Tibial artery (tissue), 4 donors: ENCODE results near the gene HBE1.
A peak's percentile ranks its signal among the peaks of the same experiment; 100 is the strongest.

ENCODE experiments used
- DNase-seq, 2 donors: peaks; one replicate each; pipeline ENCODE4 v3.0.0-alpha.2; 2019
- H3K27ac ChIP-seq, 2 donors: fragments of 200-600 bp; sonication (generic) in 1 of 2; 1 replicate in 1 of 2; 2 replicates in 1 of 2; pipeline ENCODE4 v1.5.1; 2018 to 2019; ENCODE audit warnings: mild to moderate bottlenecking in 1 of 2
- H3K27me3 ChIP-seq, 2 donors: fragments of 200-600 bp; sonication (generic) in 1 of 2; one replicate each; pipeline versions ENCODE4 v1.5.1 to v1.6.0; 2016 to 2019
- H3K36me3 ChIP-seq, 3 donors: fragments of 200-600 bp; sonication (generic) in 2 of 3; one replicate each; pipeline ENCODE4 v1.5.1; 2016 to 2019; ENCODE audit warnings: mild to moderate bottlenecking in 2 of 3
- H3K4me1 ChIP-seq, 4 donors: fragments of 200-600 bp; sonication (generic) in 2 of 4; 1 replicate in 3 of 4; 2 replicates in 1 of 4; pipeline ENCODE4 v1.5.1; 2016 to 2019
- H3K4me3 ChIP-seq, 2 donors: fragments of 200-600 bp; sonication (generic) in 1 of 2; 1 replicate in 1 of 2; 2 replicates in 1 of 2; pipeline ENCODE4 v1.5.1; 2018 to 2019; ENCODE audit warnings: mild to moderate bottlenecking in 2 of 2
- H3K9me3 ChIP-seq, 3 donors: fragments of 200-600 bp; sonication (generic) in 1 of 3; one replicate each; pipeline ENCODE4 v1.5.1; 2016 to 2019
- CTCF ChIP-seq, 2 experiments: fragments of 200-600 bp in 1 of 2; fragments of 450-650 bp in 1 of 2; IDR thresholded peaks; one replicate each; pipeline ENCODE4 v1.5.1; 2017 to 2019; ENCODE audit warnings: antibody characterized with exemption in 2 of 2, mild to moderate bottlenecking in 1 of 2, moderate library complexity in 1 of 2
- intact Hi-C: fragments of 100-400 bp; cut with DNase I; formaldehyde crosslinking; loops from one replicate; pipeline ENCODE4 v1.15.0; 2023; ENCODE audit warnings: low total_unique reads

HBE1 gene

GRCh38 chr11:5283882-5284281 lies 14.1 kb upstream of the HBE1 start:
- intact Hi-C loops = no loop called here
- DNase-seq = no peak

GRCh38 chr11:5283086-5283485 lies 13.3 kb upstream of the HBE1 start:
- intact Hi-C loops = no loop called here

More at GRCh38 chr11:5283882-5284281, 14.1 kb upstream of the HBE1 start:
- Histone ChIP-seq H3K27ac (no peak overlapping the region), H3K4me1 (peaks cover 0 to 8% (median 0%) of the 10 kb centered on the region in 4 donors), H3K4me3 (no peak overlapping the region), H3K27me3 (no peaks in the 10 kb centered on the region), H3K36me3 (no peaks in the 10 kb centered on the region), H3K9me3 (no peaks in the 10 kb centered on the region)
- no peak for TF ChIP-seq CTCF (IDR thresholded peaks at IDR 0.05)

GRCh38 chr11:5282628-5283027 lies 12.9 kb upstream of the HBE1 start:
- H3K27ac ChIP-seq = no peak overlapping the region
- intact Hi-C loops = no loop called here
- no peaks in the 10 kb centered on the region for H3K27me3 ChIP-seq
- H3K36me3 ChIP-seq = no peaks in the 10 kb centered on the region
- peaks cover 0 to 8% (median 0%) of the 10 kb centered on the region in 4 donors for H3K4me1 ChIP-seq
- no peak overlapping the region for H3K4me3 ChIP-seq
- no peak for TF ChIP-seq CTCF (IDR thresholded peaks at IDR 0.05)
- no peak for DNase-seq
- H3K9me3 ChIP-seq = no peaks in the 10 kb centered on the region

More at GRCh38 chr11:5283086-5283485, 13.3 kb upstream of the HBE1 start:
- H3K27me3 ChIP-seq = no peaks in the 10 kb centered on the region
- no peaks in the 10 kb centered on the region for H3K9me3 ChIP-seq
- no peaks in the 10 kb centered on the region for H3K36me3 ChIP-seq
- DNase-seq = no peak
- H3K4me1 ChIP-seq = peaks cover 0 to 8% (median 0%) of the 10 kb centered on the region in 4 donors
- no peak overlapping the region for H3K4me3 ChIP-seq
- H3K27ac ChIP-seq = no peak overlapping the region
- TF ChIP-seq CTCF (IDR thresholded peaks at IDR 0.05) = no peak

- Histone ChIP-seq H3K36me3 (no peaks in the 10 kb centered on the region), H3K4me3 (no peak overlapping the region), H3K4me1 (peaks cover 0 to 8% (median 0%) of the 10 kb centered on the region in 4 donors), H3K27ac (no peak overlapping the region), H3K9me3 (no peaks in the 10 kb centered on the region), H3K27me3 (no peaks in the 10 kb centered on the region)
- TF ChIP-seq CTCF (IDR thresholded peaks at IDR 0.05) = no peak
- intact Hi-C loops = no loop called here
- DNase-seq = no peak
These were observed 11.9 kb upstream of the HBE1 start for GRCh38 chr11:5281596-5281995.

- no peak overlapping the region for H3K27ac ChIP-seq
- intact Hi-C loops = no loop called here
- no peaks in the 10 kb centered on the region for H3K27me3 ChIP-seq
- H3K4me1 ChIP-seq = peaks cover 0 to 8% (median 0%) of the 10 kb centered on the region in 4 donors
- no peaks in the 10 kb centered on the region for H3K36me3 ChIP-seq
- no peaks in the 10 kb centered on the region for H3K9me3 ChIP-seq
- peak; percentile 51 to 80 for DNase-seq
- no peak overlapping the region for H3K4me3 ChIP-seq
- no peak for TF ChIP-seq CTCF (IDR thresholded peaks at IDR 0.05)
These were observed 10.9 kb upstream of the HBE1 start for GRCh38 chr11:5280582-5281102.
